Liver (tissue), 9 donors: Measurements from ENCODE around the gene RND1. TPM values are rescaled to one million over a fixed set of nuclear protein-coding genes. Genes with fewer than 3 reads are reported as not detected.
A peak's percentile ranks its signal among the peaks of the same experiment; 100 is the strongest.
"Not testable (repeated sequence)": the region's sequence is repeated elsewhere in the genome, so short reads cannot be mapped to it uniquely, and the experiment has no call there.

Source experiments
- DNase-seq: peaks from one replicate; pipeline ENCODE4 v3.0.0-alpha.2; 2017; ENCODE audit warnings: low spot score
- H3K27ac ChIP-seq, 2 donors: one replicate each; pipeline ENCODE4 v1.7.0; 2013; ENCODE audit warnings: inconsistent platforms in 2 of 2, low read length in 2 of 2, control low read depth in 1 of 2, low read depth in 1 of 2, mild to moderate bottlenecking in 1 of 2
- H3K27me3 ChIP-seq, 4 donors: one replicate each; pipeline versions ENCODE4 v1.6.1 to v1.7.0; 2013; ENCODE audit warnings: low read length in 3 of 4, inconsistent platforms in 1 of 4, mild to moderate bottlenecking in 1 of 4, moderate library complexity in 1 of 4; ENCODE audit not compliant: control insufficient read depth in 4 of 4, insufficient read depth in 4 of 4
- H3K36me3 ChIP-seq, 4 donors: one replicate each; pipeline versions ENCODE4 v1.6.1 to v1.7.0; 2013; ENCODE audit warnings: low read length in 3 of 4, mild to moderate bottlenecking in 3 of 4, low read depth in 1 of 4, moderate library complexity in 1 of 4; ENCODE audit not compliant: control insufficient read depth in 4 of 4, insufficient read depth in 3 of 4
- H3K4me1 ChIP-seq, 4 donors: one replicate each; pipeline versions ENCODE4 v1.6.1 to v1.7.0; 2013; ENCODE audit warnings: low read length in 3 of 4, mild to moderate bottlenecking in 3 of 4, moderate library complexity in 1 of 4; ENCODE audit not compliant: control insufficient read depth in 4 of 4, insufficient read depth in 4 of 4
- H3K4me3 ChIP-seq, 3 donors: one replicate each; pipeline versions ENCODE4 v1.6.1 to v1.7.0; 2013; ENCODE audit warnings: low read length in 3 of 3, control low read depth in 1 of 3, low read depth in 1 of 3, mild to moderate bottlenecking in 1 of 3
- H3K9ac ChIP-seq, 2 donors: one replicate each; pipeline ENCODE4 v1.7.0; 2013; ENCODE audit warnings: low read length in 2 of 2, mild to moderate bottlenecking in 2 of 2, moderate library complexity in 2 of 2, control low read depth in 1 of 2, low read depth in 1 of 2
- H3K9me3 ChIP-seq, 4 donors: one replicate each; pipeline versions ENCODE4 v1.6.1 to v1.7.0; 2013; ENCODE audit warnings: low read length in 3 of 4; ENCODE audit not compliant: control insufficient read depth in 4 of 4
- ATF3 ChIP-seq: IDR thresholded peaks from 2 replicates; pipeline ENCODE4 v1.6.1; 2016; ENCODE audit warnings: antibody characterized with exemption
- EGR1 ChIP-seq, 2 donors: IDR thresholded peaks; 2 replicates each; pipeline ENCODE4 v1.6.1; 2016 to 2018; ENCODE audit warnings: antibody characterized with exemption in 2 of 2, low read depth in 2 of 2
- FOXA2 ChIP-seq: IDR thresholded peaks from 2 replicates; pipeline ENCODE4 v1.6.1; 2016; ENCODE audit warnings: antibody characterized with exemption
- GABPA ChIP-seq, 2 donors: IDR thresholded peaks in 1 of 2; conservative IDR thresholded peaks in 1 of 2; 2 replicates each; pipeline ENCODE4 v1.6.1; 2016; ENCODE audit warnings: antibody characterized with exemption in 2 of 2, mild to moderate bottlenecking in 1 of 2, moderate library complexity in 1 of 2
- HNF4A ChIP-seq, 2 donors: conservative IDR thresholded peaks; 2 replicates each; pipeline ENCODE4 v1.6.1; 2016; ENCODE audit warnings: antibody characterized with exemption in 2 of 2, mild to moderate bottlenecking in 2 of 2
- JUND ChIP-seq, 2 donors: IDR thresholded peaks; 2 replicates each; pipeline ENCODE4 v1.6.1; 2016; ENCODE audit warnings: antibody characterized with exemption in 2 of 2
- MAX ChIP-seq: IDR thresholded peaks from 2 replicates; pipeline ENCODE4 v1.6.1; 2016; ENCODE audit warnings: antibody characterized with exemption
- RAD21 ChIP-seq, 2 donors: IDR thresholded peaks; 2 replicates each; pipeline ENCODE4 v1.6.1; 2016; ENCODE audit warnings: antibody characterized with exemption in 2 of 2, mild to moderate bottlenecking in 2 of 2
- REST ChIP-seq: IDR thresholded peaks from 2 replicates; pipeline ENCODE4 v1.6.1; 2016; ENCODE audit warnings: antibody characterized with exemption, mild to moderate bottlenecking
- RXRA ChIP-seq, 2 donors: IDR thresholded peaks; 2 replicates each; pipeline ENCODE4 v1.6.1; 2017 to 2018; ENCODE audit warnings: antibody characterized with exemption in 2 of 2, mild to moderate bottlenecking in 1 of 2
- SP1 ChIP-seq: IDR thresholded peaks from 2 replicates; pipeline ENCODE4 v1.6.1; 2018; ENCODE audit warnings: antibody characterized with exemption, mild to moderate bottlenecking
- TAF1 ChIP-seq: conservative IDR thresholded peaks from 2 replicates; pipeline ENCODE4 v1.6.1; 2016; ENCODE audit warnings: antibody characterized with exemption, mild to moderate bottlenecking
- YY1 ChIP-seq: IDR thresholded peaks from 2 replicates; pipeline ENCODE4 v1.6.1; 2016; ENCODE audit warnings: antibody characterized with exemption, mild to moderate bottlenecking
- WGBS: extraction: QIAGEN DNeasy Blood & Tissue Kit; methylation state at CpG from one replicate; pipeline ENCODE4 v1.1.7; 2013; 5-methylcytosine and 5-hydroxymethylcytosine counted together
- polyA plus RNA-seq, 2 donors: library from polyadenylated mRNA; stranded (reverse) in 1 of 2; unstranded in 1 of 2; fragments of 200-250 nt in 1 of 2; fragments of >200 nt in 1 of 2; fragmentation: Nextera tagmentation in 1 of 2; extraction: Ambion mirVana in 1 of 2; gene quantifications; one replicate each; pipeline versions ENCODE4 v1.2.1 to v1.2.3, GENCODE V29; 2013 to 2015
- total RNA-seq, 2 donors: library from RNA; depleted of rRNA; stranded (reverse); fragments of >200 nt; gene quantifications; one replicate each; pipeline ENCODE4 v1.2.3, GENCODE V29; 2014
- donor health status: healthy.
- donor health status: healthy.
- donor health status: healthy.
- donor health status: healthy.
- donor health status: healthy.

RND1 gene
- total RNA-seq (1 to 10 TPM; 7.7 to 8.5 TPM), polyA plus RNA-seq (10 to 100 TPM in 1 of 2 donors, 1 to 10 TPM in 1; 8.5 to 16.5 TPM)

- Histone ChIP-seq H3K4me3 (peak within 1 kb of the TSS; percentile 63 to 78 (median 72)), H3K27ac (peak within 1 kb of the TSS; percentile 90 to 94), H3K27me3 (no peaks in the 10 kb centered on the region), H3K9me3 (no peaks in the 10 kb centered on the region), H3K9ac (peak within 1 kb of the TSS; percentile 83 to 84), H3K36me3 (peaks cover 0 to 22% (median 15%) of the 10 kb centered on the region in 4 donors), H3K4me1 (peaks cover 5 to 50% (median 22%) of the 10 kb centered on the region in 4 donors)
- under 1% methylated on average over 32 of the region's 32 CpGs for WGBS
- peak; percentile 78 for DNase-seq
- TF ChIP-seq ATF3, result no peak
- no peak for TF ChIP-seq FOXA2
- TF ChIP-seq JUND (IDR thresholded peaks at IDR 0.05), result peak; percentile 71 to 78
- TF ChIP-seq REST, result peak; percentile 96
- TF ChIP-seq TAF1, result peak; percentile 99
- peak; percentile 93 for TF ChIP-seq SP1
- peak in 1 of 2 donors; percentile 46 for TF ChIP-seq EGR1 (IDR thresholded peaks at IDR 0.05; ENCODE audit: low read depth in 2 of 2)
- TF ChIP-seq RAD21 (IDR thresholded peaks at IDR 0.05), result peak in 1 of 2 donors; percentile 15
- TF ChIP-seq HNF4A (conservative IDR thresholded peaks at IDR 0.05), result peak; percentile 28 to 31
- no peak for TF ChIP-seq GABPA (IDR thresholded peaks at IDR 0.05 in 1 of 2, conservative IDR thresholded peaks at IDR 0.05 in 1 of 2)
- TF ChIP-seq YY1, result peak; percentile 69
- TF ChIP-seq MAX, result peak; percentile 62
- TF ChIP-seq RXRA (IDR thresholded peaks at IDR 0.05), result peak in 1 of 2 donors; percentile 40
Observed at GRCh38 chr12:48865281-48866051, at the start of gene RND1. RND1 (minus strand) TSS chr12:48865870; CDS start chr12:48865767, 103 bp downstream.

GRCh38 chr12:48910196-48910595 is 44.5 kb upstream of the RND1 start:
- Histone ChIP-seq H3K9ac (no peak overlapping the region), H3K9me3 (no peaks in the 10 kb centered on the region), H3K27ac (no peak overlapping the region), H3K4me3 (no peak overlapping the region), H3K36me3 (no peaks in the 10 kb centered on the region), H3K27me3 (no peaks in the 10 kb centered on the region), H3K4me1 (no peaks in the 10 kb centered on the region)
- DNase-seq, result no peak
- no peak for TF ChIP-seq HNF4A (conservative IDR thresholded peaks at IDR 0.05)
- no peak for TF ChIP-seq JUND (IDR thresholded peaks at IDR 0.05)
- TF ChIP-seq RXRA (IDR thresholded peaks at IDR 0.05), result peak in 1 of 2 donors; percentile 19

GRCh38 chr12:48909698-48910097 is 44.0 kb upstream of the RND1 start:
- H3K4me3 ChIP-seq, H3K9me3 ChIP-seq, H3K27me3 ChIP-seq, H3K4me1 ChIP-seq, H3K27ac ChIP-seq, DNase-seq, H3K9ac ChIP-seq, H3K36me3 ChIP-seq: not testable (repeated sequence)
- WGBS, result 92% methylated on average over 11 of the region's 11 CpGs
